ENCODE data around the gene GALNT10.

DNA sequence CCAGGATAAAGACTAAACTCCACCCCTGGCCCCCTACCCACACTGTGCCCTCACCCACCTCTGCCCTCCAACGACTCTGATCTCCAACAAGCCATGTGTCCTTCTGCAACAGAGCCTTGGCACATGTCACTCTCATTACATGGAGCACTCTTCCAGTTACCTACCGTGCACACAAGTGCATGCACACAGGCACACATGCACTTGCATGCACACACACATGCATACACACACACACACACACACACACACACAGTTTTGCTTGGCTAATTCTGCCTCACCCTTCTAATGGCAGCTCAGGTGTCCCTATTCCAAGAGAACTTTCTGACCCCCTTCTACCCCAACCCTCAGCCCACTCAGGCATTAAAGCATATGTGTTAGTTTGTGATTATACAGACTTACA is 19.6 kb downstream of the GALNT10 start:
- TF ChIP-seq, protein P1, sequence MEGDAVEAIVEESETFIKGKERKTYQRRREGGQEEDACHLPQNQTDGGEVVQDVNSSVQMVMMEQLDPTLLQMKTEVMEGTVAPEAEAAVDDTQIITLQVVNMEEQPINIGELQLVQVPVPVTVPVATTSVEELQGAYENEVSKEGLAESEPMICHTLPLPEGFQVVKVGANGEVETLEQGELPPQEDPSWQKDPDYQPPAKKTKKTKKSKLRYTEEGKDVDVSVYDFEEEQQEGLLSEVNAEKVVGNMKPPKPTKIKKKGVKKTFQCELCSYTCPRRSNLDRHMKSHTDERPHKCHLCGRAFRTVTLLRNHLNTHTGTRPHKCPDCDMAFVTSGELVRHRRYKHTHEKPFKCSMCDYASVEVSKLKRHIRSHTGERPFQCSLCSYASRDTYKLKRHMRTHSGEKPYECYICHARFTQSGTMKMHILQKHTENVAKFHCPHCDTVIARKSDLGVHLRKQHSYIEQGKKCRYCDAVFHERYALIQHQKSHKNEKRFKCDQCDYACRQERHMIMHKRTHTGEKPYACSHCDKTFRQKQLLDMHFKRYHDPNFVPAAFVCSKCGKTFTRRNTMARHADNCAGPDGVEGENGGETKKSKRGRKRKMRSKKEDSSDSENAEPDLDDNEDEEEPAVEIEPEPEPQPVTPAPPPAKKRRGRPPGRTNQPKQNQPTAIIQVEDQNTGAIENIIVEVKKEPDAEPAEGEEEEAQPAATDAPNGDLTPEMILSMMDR (IDR thresholded peaks at IDR 0.05): no peak
- TF ChIP-seq POLR2A (IDR thresholded peaks at IDR 0.05): no peak
